ENCODE data around the gene PFDN6.

Gene PFDN6

DNA sequence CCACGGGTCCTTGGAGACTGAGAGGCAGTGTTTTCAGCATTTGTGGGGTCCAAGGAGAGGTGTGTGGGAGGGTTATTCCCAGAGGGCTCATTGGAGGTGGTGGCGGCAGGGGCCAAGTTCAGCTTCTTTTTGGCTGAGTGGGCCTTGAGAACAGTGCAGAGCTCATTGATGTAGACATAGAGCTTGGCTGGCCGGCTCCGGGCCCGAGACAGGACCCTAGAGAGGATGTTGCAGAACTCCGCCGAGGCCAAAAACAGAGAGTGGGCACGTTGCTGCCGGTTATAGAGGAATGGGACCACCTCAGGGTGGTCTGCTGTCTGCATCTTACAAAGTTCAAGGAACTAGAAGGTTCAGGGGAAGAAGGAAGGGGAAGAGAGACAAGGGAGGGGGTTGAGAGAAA lies 31.8 kb downstream of the PFDN6 start:
- H3K27ac ChIP-seq (ENCODE audit: low read length), result peak overlapping the region; percentile 58
- H3K27me3 ChIP-seq (ENCODE audit: low read depth, low read length), result no peaks in the 10 kb centered on the region
- H3K9me3 ChIP-seq (ENCODE audit: control insufficient read depth in 1 of 2, low read length in 2 of 2), result no peaks in the 10 kb centered on the region
- peaks cover 18 to 30% of the 10 kb centered on the region in 2 donors for H3K36me3 ChIP-seq (ENCODE audit: control insufficient read depth in 1 of 2, insufficient read depth in 2 of 2, low read length in 2 of 2)
- H3K4me3 ChIP-seq (ENCODE audit: low read depth in 1 of 2, low read length in 2 of 2), result peak overlapping the region; percentile 72 to 89
- peaks cover 29 to 52% of the 10 kb centered on the region in 2 donors for H3K4me1 ChIP-seq (ENCODE audit: control insufficient read depth in 1 of 2, insufficient read depth in 2 of 2, low read length in 2 of 2)

DNA sequence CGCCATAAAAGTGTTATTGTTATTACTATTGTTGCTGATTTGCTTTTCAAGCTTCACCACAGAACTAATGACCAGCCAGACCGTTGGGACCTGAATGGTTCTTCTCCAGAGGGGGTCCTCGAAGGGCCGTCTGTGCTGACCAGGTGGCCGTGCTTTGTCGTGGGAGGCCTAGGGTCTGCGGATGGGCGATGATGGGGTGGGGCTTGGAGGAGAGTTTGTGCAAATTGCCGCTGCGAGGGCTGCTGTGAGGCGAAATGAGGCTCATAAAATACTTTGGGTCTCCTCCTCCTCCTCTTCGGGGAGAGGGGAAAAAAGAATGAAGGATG lies 34.2 kb downstream of the PFDN6 start:
- H3K4me1 ChIP-seq (ENCODE audit: control insufficient read depth in 1 of 2, insufficient read depth in 2 of 2, low read length in 2 of 2), result peaks cover 26 to 36% of the 10 kb centered on the region in 2 donors
- H3K27me3 ChIP-seq (ENCODE audit: low read depth, low read length), result no peaks in the 10 kb centered on the region
- peaks cover 18 to 27% of the 10 kb centered on the region in 2 donors for H3K36me3 ChIP-seq (ENCODE audit: control insufficient read depth in 1 of 2, insufficient read depth in 2 of 2, low read length in 2 of 2)
- H3K9me3 ChIP-seq (ENCODE audit: control insufficient read depth in 1 of 2, low read length in 2 of 2), result no peaks in the 10 kb centered on the region
- H3K27ac ChIP-seq (ENCODE audit: low read length), result peak overlapping the region; percentile 87
- H3K4me3 ChIP-seq (ENCODE audit: low read depth in 1 of 2, low read length in 2 of 2), result peak overlapping the region; percentile 72 to 89

DNA sequence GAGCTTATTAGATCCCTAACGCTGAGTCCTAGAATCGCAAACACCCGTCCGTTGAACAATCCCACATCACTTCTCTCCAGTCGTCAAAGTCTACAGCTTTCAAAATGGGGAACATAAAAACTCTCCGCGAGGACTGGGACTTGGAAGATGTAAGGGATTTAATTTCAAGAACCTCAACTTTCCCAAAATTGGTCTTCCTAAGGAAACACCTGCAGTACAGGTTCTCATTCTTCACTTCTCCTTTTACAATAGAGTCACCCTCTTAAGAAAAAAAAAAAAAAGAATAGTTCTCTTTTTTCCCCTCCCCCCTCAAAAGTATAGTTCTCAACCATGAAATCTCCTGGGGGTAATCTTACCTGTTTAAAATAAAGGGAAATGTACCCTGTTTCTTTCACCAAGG lies 34.7 kb downstream of the PFDN6 start:
- no peaks in the 10 kb centered on the region for H3K27me3 ChIP-seq (ENCODE audit: low read depth, low read length)
- peak overlapping the region; percentile 87 for H3K27ac ChIP-seq (ENCODE audit: low read length)
- H3K36me3 ChIP-seq (ENCODE audit: control insufficient read depth in 1 of 2, insufficient read depth in 2 of 2, low read length in 2 of 2), result peaks cover 17 to 22% of the 10 kb centered on the region in 2 donors
- H3K4me3 ChIP-seq (ENCODE audit: low read depth in 1 of 2, low read length in 2 of 2), result peak overlapping the region; percentile 72 to 89
- H3K4me1 ChIP-seq (ENCODE audit: control insufficient read depth in 1 of 2, insufficient read depth in 2 of 2, low read length in 2 of 2), result peaks cover 22 to 31% of the 10 kb centered on the region in 2 donors
- no peaks in the 10 kb centered on the region for H3K9me3 ChIP-seq (ENCODE audit: control insufficient read depth in 1 of 2, low read length in 2 of 2)

DNA sequence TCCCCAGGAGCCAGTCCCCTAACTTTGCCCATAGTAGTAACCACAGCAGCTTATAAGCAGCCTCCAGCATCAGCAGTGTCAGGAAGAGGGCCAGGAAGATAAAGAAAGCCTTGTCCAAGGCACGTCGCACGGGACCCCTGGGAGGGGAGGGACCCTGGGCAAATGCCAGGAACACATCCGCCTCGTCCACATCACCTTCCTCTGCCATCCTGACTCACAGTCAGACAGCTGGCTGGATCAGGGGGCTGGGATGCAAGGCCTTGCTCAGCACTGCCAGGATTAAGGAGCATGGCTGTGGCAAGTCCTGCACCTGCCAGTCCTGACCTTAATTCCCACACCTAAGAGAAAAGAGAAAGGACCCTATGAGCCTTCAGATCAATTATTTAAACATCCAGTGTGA lies 39.7 kb downstream of the PFDN6 start:
- Histone ChIP-seq H3K27ac (ENCODE audit: low read length) (no peak overlapping the region), H3K4me3 (ENCODE audit: low read depth in 1 of 2, low read length in 2 of 2) (no peak overlapping the region), H3K9me3 (ENCODE audit: control insufficient read depth in 1 of 2, low read length in 2 of 2) (no peaks in the 10 kb centered on the region), H3K4me1 (ENCODE audit: control insufficient read depth in 1 of 2, insufficient read depth in 2 of 2, low read length in 2 of 2) (peaks cover under 1% of the 10 kb centered on the region in 2 donors), H3K36me3 (ENCODE audit: control insufficient read depth in 1 of 2, insufficient read depth in 2 of 2, low read length in 2 of 2) (no peaks in the 10 kb centered on the region), H3K27me3 (ENCODE audit: low read depth, low read length) (no peaks in the 10 kb centered on the region)

DNA sequence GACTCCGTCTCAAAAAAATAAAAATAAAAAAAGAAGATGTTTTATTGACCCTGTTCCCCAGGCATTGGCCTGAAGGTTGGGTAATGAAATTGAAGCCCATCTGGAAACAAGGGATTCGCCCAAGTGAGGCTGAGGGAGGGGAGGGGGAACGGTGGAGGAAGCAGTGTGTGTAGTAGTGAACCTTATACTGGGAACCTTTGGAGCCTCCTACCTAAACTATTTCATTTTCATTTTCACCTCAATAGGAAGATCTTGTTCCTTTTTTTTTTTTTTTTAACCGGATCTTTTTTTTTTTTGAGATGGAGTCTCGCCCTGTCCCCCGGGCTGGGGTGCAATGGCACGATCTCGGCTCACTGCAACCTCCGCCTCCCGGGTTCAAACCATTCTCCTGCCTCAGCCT lies 41.3 kb downstream of the PFDN6 start:
- H3K9me3 ChIP-seq (ENCODE audit: control insufficient read depth in 1 of 2, low read length in 2 of 2), result no peaks in the 10 kb centered on the region
- no peak overlapping the region for H3K4me3 ChIP-seq (ENCODE audit: low read depth in 1 of 2, low read length in 2 of 2)
- H3K27ac ChIP-seq (ENCODE audit: low read length), result no peak overlapping the region
- H3K4me1 ChIP-seq (ENCODE audit: control insufficient read depth in 1 of 2, insufficient read depth in 2 of 2, low read length in 2 of 2), result no peaks in the 10 kb centered on the region
- no peaks in the 10 kb centered on the region for H3K27me3 ChIP-seq (ENCODE audit: low read depth, low read length)
- no peaks in the 10 kb centered on the region for H3K36me3 ChIP-seq (ENCODE audit: control insufficient read depth in 1 of 2, insufficient read depth in 2 of 2, low read length in 2 of 2)

DNA sequence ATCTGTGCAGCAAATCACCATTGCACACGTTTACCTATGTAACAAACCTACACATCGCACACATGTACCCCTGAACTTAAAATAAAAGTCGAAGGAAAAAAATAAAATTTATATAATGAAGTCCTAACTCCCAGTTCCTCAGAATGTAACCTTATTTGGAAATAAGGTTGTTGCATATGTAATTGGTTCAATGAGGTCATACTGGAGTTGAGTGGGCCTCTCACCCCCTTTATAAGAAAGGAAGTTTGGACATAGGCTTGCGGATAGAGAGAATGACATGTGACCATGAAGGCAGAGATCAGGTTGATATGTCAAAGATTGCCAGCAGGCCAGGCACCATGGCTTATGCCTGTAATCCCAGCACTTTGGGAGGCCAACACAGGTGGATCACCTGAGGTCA lies 44.3 kb downstream of the PFDN6 start:
- Histone ChIP-seq H3K9me3 (ENCODE audit: control insufficient read depth in 1 of 2, low read length in 2 of 2) (no peaks in the 10 kb centered on the region), H3K4me1 (ENCODE audit: control insufficient read depth in 1 of 2, insufficient read depth in 2 of 2, low read length in 2 of 2) (no peaks in the 10 kb centered on the region), H3K4me3 (ENCODE audit: low read depth in 1 of 2, low read length in 2 of 2) (no peak overlapping the region), H3K27me3 (ENCODE audit: low read depth, low read length) (no peaks in the 10 kb centered on the region), H3K36me3 (ENCODE audit: control insufficient read depth in 1 of 2, insufficient read depth in 2 of 2, low read length in 2 of 2) (no peaks in the 10 kb centered on the region), H3K27ac (ENCODE audit: low read length) (no peak overlapping the region)

DNA sequence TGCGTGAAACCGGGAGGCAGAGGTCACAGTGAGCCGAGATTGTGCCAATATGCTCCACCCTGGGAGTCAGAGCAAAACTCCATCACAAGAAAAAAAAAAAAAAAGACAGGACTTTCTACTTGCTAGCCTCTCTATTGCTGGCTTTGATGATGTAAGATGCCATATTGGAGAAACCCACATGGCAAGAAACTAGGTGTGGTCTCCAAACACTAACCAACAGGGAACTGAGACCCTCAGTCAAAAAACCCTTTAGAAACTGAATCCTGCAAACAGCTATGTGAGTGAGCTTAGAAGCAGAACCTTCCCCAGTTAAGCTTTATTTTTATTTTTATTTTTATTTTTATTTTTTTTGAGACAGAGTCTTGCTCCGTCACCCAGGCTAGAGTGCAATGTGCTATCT lies 46.5 kb downstream of the PFDN6 start:
- H3K4me3 ChIP-seq (ENCODE audit: low read depth in 1 of 2, low read length in 2 of 2), result no peak overlapping the region
- H3K36me3 ChIP-seq (ENCODE audit: control insufficient read depth in 1 of 2, insufficient read depth in 2 of 2, low read length in 2 of 2), result no peaks in the 10 kb centered on the region
- no peaks in the 10 kb centered on the region for H3K27me3 ChIP-seq (ENCODE audit: low read depth, low read length)
- H3K9me3 ChIP-seq (ENCODE audit: control insufficient read depth in 1 of 2, low read length in 2 of 2), result no peaks in the 10 kb centered on the region
- H3K4me1 ChIP-seq (ENCODE audit: control insufficient read depth in 1 of 2, insufficient read depth in 2 of 2, low read length in 2 of 2), result no peaks in the 10 kb centered on the region
- H3K27ac ChIP-seq (ENCODE audit: low read length), result no peak overlapping the region

DNA sequence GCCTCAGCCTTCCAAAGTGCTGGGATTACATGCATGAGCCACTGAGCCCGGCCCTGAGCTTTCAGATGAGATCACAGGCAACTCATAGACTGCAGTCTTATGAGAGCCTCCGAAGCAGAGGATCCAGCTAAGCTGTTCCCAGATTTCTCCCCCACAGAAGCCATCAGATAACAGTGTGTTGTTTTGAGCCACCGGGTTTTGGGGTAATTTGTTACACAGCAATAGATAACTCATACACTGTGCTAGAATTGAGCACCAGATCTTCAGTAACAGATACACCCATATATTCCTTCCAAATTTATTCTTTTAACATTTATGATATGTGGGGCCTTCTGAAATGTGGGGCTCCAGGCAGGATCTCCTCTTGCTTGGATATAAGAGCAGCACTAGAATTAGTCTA lies 47.1 kb downstream of the PFDN6 start:
- Histone ChIP-seq H3K36me3 (ENCODE audit: control insufficient read depth in 1 of 2, insufficient read depth in 2 of 2, low read length in 2 of 2) (no peaks in the 10 kb centered on the region), H3K9me3 (ENCODE audit: control insufficient read depth in 1 of 2, low read length in 2 of 2) (no peaks in the 10 kb centered on the region), H3K4me1 (ENCODE audit: control insufficient read depth in 1 of 2, insufficient read depth in 2 of 2, low read length in 2 of 2) (no peaks in the 10 kb centered on the region), H3K27ac (ENCODE audit: low read length) (no peak overlapping the region), H3K4me3 (ENCODE audit: low read depth in 1 of 2, low read length in 2 of 2) (no peak overlapping the region), H3K27me3 (ENCODE audit: low read depth, low read length) (no peaks in the 10 kb centered on the region)

DNA sequence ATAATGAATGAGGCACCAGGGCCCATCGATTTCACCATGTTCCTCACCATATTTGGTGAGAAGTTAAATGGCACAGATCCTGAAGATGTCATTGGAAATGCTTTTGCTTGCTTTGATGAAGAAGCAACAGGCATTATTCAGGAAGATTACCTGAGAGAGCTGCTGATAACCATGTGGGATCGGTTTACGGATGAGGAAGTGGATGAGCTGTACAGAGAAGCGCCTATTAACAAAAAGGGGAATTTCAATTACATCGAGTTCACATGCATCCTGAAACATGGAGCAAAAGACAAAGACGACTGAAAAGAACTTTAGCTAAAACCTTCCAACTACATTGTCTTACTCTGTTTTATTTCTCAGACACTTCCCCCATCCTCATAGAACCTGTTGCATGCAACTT lies 49.8 kb downstream of the PFDN6 start:
- H3K36me3 ChIP-seq (ENCODE audit: control insufficient read depth in 1 of 2, insufficient read depth in 2 of 2, low read length in 2 of 2), result no peaks in the 10 kb centered on the region
- H3K4me1 ChIP-seq (ENCODE audit: control insufficient read depth in 1 of 2, insufficient read depth in 2 of 2, low read length in 2 of 2), result no peaks in the 10 kb centered on the region
- no peaks in the 10 kb centered on the region for H3K27me3 ChIP-seq (ENCODE audit: low read depth, low read length)
- H3K4me3 ChIP-seq (ENCODE audit: low read depth in 1 of 2, low read length in 2 of 2), result no peak overlapping the region
- no peak overlapping the region for H3K27ac ChIP-seq (ENCODE audit: low read length)
- H3K9me3 ChIP-seq (ENCODE audit: control insufficient read depth in 1 of 2, low read length in 2 of 2), result no peaks in the 10 kb centered on the region
